Dendritic cell treated with granulocyte-macrophage colony-stimulating factor and Interleukin-4, amounts not matched to agents 40 ng/mL and 50 ng/mL, for 4 days (primary cell): ENCODE data around the gene GNAQ.

Source experiments
- H3K27ac Mint-ChIP-seq: one replicate; pipeline ENCODE4 v1.8.0; 2022; ENCODE audit warnings: mild to moderate bottlenecking, mixed read lengths
- H3K27me3 Mint-ChIP-seq: one replicate; pipeline ENCODE4 v1.8.0; 2022; ENCODE audit warnings: mild to moderate bottlenecking, mixed read lengths
- H3K36me3 Mint-ChIP-seq: one replicate; pipeline ENCODE4 v1.8.0; 2022; ENCODE audit warnings: low read depth, mixed read lengths
- H3K4me1 Mint-ChIP-seq: one replicate; pipeline ENCODE4 v1.8.0; 2022; ENCODE audit warnings: low read depth, mixed read lengths
- H3K4me3 Mint-ChIP-seq: one replicate; pipeline ENCODE4 v1.8.0; 2022; ENCODE audit warnings: mild to moderate bottlenecking, moderate library complexity, mixed read lengths
- H3K9me3 Mint-ChIP-seq: one replicate; pipeline ENCODE4 v1.8.0; 2022; ENCODE audit warnings: mixed read lengths
- intact Hi-C: fragments of 100-400 bp; cut with micrococcal nuclease; formaldehyde crosslinking; loops from one replicate; pipeline ENCODE4 v1.15.0; 2022

GNAQ gene

DNA sequence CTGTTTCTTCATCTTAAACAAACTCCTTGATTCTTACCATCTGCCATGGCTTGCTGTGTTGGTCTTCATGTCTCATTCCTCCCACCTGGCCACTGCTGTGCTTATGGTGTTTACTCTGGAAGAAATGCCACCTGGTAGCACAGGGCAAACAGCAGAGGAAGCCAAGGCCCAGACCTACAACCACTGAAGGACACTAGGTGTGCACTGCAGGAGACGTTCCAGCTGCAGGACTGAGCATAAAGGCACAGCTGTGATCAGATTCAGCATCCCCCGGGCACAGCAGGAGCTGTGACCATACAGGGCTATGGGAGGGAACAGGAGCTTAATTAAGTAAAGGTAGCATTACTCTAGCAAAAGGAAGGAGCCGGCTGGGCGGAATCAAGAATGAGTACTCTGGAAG, 12.6 kb upstream of the GNAQ start:
- intact Hi-C loops, result no loop called here
- Mint-ChIP-seq H3K27me3 (no peaks in the 10 kb centered on the region), H3K27ac (no peak overlapping the region), H3K9me3 (no peaks in the 10 kb centered on the region), H3K4me1 (peaks cover 5% of the 10 kb centered on the region), H3K36me3 (no peaks in the 10 kb centered on the region), H3K4me3 (no peak overlapping the region)

DNA sequence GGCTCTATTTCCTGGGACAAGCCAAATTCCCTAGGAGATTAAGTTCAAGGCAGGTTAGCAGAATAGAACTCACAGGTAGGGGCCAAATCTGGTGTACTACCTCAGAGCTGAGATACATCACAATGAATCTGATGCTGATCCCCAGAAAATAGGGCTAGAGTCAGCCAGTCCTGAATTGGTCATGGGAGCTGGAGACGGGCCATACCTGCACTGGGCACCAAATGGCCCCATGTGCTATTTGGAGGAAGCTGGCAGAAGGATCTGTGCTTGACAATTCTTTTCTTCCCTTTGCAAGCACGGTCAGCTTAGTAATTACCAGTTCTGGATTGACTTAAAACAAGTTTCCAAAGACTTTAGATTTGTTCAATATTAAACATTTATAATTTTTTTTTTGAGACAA, 10.4 kb upstream of the GNAQ start:
- intact Hi-C loops, result no loop called here
- Mint-ChIP-seq H3K27ac (no peak overlapping the region), H3K9me3 (no peaks in the 10 kb centered on the region), H3K27me3 (no peaks in the 10 kb centered on the region), H3K36me3 (no peaks in the 10 kb centered on the region), H3K4me3 (no peak overlapping the region), H3K4me1 (peaks cover 18% of the 10 kb centered on the region)

DNA sequence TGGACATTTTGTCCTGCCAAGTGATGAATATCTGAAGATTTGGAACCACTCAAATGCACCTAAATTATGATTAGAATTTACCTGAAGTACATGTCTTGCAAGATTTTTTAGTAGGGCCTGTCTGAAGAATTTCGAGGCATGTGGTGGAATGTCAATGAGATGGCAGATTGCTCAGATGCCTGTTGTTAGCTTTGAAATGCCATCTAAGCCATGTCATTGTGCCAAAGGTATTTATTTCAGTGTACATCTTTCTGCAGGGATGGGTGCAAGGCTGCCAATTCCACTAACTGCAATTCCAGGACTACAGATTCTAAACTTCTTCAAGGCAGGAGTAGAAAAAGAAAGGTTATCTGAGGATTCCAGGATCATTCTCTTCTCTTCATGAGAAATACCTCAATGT, 9.1 kb upstream of the GNAQ start:
- intact Hi-C loops, result no loop called here

DNA sequence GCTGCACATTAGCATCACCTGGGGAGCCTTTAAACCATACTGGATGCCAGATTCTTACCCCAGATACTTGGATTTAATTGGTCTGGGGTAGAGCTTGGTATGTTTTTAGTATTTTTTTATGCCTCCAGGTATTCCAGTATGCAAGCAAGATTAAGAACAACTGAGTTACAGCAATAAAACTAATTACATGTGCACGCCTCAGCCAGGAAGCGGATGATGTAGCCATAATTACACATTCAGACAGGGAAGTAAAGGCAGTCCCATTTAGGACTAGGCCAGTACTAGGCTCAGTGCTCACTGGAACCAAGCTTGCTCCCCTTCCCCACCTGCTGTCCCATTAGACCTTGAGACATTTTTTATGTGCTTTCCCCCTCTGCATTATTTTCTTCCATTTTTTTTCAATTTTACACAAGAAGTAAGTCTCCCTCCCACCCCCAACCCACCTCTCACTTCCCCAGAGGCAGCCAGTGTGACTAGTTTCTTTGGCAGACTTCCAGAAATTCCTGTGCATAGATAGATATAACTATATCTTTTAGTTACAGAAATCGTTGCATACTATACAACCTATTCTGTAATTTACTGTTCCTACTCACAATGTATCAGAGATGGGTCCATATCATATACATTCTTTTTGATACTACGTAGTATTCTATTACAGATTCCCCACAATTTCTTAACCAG, 7.1 kb upstream of the GNAQ start:
- intact Hi-C loops, result no loop called here
- Mint-ChIP-seq H3K9me3 (no peaks in the 10 kb centered on the region), H3K36me3 (no peaks in the 10 kb centered on the region), H3K27me3 (no peaks in the 10 kb centered on the region), H3K4me3 (no peak overlapping the region), H3K27ac (no peak overlapping the region), H3K4me1 (peaks cover 34% of the 10 kb centered on the region)

More for the DNA sequence above, 9.1 kb upstream of the GNAQ start:
- Mint-ChIP-seq H3K27me3 (no peaks in the 10 kb centered on the region), H3K4me1 (peaks cover 19% of the 10 kb centered on the region), H3K4me3 (no peak overlapping the region), H3K27ac (no peak overlapping the region), H3K9me3 (no peaks in the 10 kb centered on the region), H3K36me3 (no peaks in the 10 kb centered on the region)

DNA sequence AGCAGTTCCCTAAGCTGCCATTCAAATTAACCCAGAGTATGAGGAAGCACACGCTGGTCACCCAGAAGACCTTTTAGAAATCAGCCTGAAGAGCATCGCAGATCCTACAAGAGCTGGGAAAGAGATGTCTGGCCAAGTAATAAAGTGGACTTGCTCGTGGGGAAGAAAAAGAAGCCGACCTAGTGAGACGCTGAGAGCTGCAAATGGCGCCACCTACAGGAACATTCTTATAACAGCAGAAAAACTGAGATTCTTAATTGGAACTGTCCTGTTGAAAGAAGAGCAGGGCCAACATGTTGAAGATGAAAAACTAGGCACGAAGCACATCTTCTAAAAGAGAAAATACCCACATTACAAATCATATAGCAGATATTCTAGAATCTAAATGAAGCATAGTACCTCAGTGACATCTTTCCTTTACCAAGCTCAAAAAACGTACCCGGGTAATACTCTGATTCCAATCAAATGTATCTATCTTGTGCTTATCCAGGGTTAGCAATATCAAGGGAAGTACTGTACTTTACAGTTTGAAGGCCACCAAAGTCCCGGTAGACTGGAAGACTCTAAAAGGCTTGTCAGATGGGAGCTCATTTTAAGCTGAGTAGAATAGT, 3.9 kb upstream of the GNAQ start:
- Mint-ChIP-seq H3K4me1 (peaks cover 48% of the 10 kb centered on the region), H3K27me3 (no peaks in the 10 kb centered on the region), H3K9me3 (no peaks in the 10 kb centered on the region), H3K4me3 (no peak overlapping the region), H3K36me3 (peaks cover 6% of the 10 kb centered on the region), H3K27ac (peak overlapping the region; percentile 61)
- intact Hi-C loops, result loop anchor here (2.0 kb wide), 2 partner anchors 59 to 85 kb away; no protein-coding TSS in a partner anchor

DNA sequence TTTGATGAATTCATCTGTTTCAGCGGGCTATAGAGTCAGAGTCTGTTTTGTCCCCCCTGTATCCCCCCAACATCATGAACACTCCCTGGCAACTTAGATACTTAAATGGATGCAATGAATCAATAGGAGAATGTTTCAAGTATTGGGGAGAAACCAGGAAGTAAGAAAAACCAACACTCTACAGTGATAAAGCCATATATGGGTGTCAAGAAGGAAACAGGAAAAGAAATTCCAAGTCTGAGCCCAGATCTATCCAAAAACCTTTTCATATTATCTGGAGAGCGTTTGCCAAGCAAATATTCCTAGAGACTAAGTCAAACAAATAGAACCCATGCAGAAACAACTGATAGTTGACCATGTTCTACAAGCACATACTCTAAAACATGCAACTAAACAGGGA, 2.3 kb upstream of the GNAQ start:
- no peaks in the 10 kb centered on the region for H3K27me3 Mint-ChIP-seq
- H3K9me3 Mint-ChIP-seq, result no peaks in the 10 kb centered on the region
- intact Hi-C loops, result loop anchor here (2.0 to 5.0 kb wide), 4 partner anchors 57 to 172 kb away; no protein-coding TSS in a partner anchor
- H3K4me1 Mint-ChIP-seq, result peaks cover 58% of the 10 kb centered on the region
- H3K36me3 Mint-ChIP-seq, result peaks cover 20% of the 10 kb centered on the region
- no peak overlapping the region for H3K27ac Mint-ChIP-seq
- H3K4me3 Mint-ChIP-seq, result no peak overlapping the region

DNA sequence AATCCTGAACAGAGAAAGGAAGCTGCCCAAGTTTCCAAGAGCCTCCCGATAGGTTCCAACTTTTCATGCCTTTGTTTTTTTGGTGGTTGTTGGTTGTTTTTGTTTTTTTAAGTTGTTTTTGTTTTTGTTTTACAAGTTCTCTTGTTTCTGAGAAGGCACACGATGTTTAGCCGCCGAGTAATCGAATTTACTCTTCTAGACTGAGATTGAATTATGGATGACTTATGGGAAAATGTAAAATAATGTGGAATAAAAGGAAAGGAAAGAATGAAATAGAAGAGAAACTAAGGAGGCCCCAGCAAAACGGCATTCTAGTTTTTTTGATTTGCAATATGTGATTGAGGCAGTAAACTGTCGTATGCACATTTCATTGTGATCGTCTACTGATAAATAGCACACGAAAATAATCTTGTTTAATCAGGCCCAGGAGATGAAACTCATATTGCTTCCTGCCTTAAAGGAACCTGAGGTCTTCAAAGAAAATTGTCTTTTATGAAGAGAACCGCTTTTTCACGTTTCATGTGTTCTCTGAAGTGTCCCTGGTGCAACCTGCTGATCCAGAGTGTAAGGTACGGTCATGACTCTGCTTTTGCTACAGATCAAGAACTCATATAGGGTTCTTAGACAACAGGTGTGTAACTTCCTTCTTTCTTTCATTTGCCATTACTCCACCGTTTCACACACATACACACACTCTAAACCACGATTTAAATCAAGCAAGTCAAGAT, 1.3 kb upstream of the GNAQ start:
- Mint-ChIP-seq H3K27ac (peak overlapping the region; percentile 91), H3K36me3 (peaks cover 20% of the 10 kb centered on the region), H3K27me3 (no peaks in the 10 kb centered on the region), H3K9me3 (no peaks in the 10 kb centered on the region), H3K4me1 (peaks cover 52% of the 10 kb centered on the region), H3K4me3 (peak overlapping the region; percentile 80)
- intact Hi-C loops, result loop anchor here (5.0 kb wide), 2 partner anchors 86 to 171 kb away; no protein-coding TSS in a partner anchor

DNA sequence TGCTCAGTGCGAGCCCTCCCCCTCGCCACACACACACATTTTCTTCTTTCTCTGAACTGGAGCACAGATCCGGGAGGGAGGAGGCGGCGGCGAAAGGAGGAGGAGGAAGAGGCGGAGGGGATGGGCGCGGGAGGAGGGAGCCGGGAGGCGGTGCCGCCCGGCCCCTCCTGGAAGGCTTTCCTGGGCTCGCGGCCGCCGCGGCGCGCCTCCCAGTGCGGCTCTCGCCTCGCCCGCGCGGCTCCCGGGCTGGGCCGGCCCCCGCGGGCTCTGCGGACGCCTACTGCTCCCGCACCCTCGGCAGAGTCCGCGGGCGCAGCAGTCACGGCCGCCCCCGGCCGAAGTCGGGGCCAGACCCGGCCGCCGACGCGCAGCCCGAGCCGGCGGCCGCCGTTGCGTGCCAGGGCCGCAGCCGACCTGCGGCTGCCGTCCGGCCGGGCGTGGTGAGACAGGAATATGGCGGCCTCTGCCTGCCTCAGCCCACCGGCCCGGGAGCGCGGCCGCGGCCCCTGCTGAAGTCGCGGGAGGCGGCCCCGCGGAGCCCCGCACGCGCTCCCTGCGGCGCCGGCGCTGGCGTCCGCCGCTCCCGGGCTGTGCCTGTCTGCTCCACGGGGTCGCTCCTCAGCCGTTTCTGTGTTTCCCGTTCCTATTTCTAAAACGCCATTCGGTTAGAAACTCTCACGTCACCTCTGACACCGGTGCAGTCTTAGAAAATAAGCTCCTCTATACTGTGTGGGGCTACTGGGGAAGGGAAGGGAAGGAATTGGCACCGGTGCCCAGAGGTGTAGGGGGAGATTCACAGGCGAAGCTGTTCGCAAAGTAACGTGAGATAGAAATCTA, 500 bp upstream of the GNAQ start:
- H3K4me1 Mint-ChIP-seq, result peaks cover 56% of the 10 kb centered on the region
- no peaks in the 10 kb centered on the region for H3K27me3 Mint-ChIP-seq
- H3K27ac Mint-ChIP-seq, result peak overlapping the region; percentile 91
- intact Hi-C loops, result loop anchor here (5.0 kb wide), 2 partner anchors 85 to 170 kb away; no protein-coding TSS in a partner anchor
- H3K36me3 Mint-ChIP-seq, result peaks cover 24% of the 10 kb centered on the region
- no peaks in the 10 kb centered on the region for H3K9me3 Mint-ChIP-seq
- H3K4me3 Mint-ChIP-seq, result peak overlapping the region; percentile 86

DNA sequence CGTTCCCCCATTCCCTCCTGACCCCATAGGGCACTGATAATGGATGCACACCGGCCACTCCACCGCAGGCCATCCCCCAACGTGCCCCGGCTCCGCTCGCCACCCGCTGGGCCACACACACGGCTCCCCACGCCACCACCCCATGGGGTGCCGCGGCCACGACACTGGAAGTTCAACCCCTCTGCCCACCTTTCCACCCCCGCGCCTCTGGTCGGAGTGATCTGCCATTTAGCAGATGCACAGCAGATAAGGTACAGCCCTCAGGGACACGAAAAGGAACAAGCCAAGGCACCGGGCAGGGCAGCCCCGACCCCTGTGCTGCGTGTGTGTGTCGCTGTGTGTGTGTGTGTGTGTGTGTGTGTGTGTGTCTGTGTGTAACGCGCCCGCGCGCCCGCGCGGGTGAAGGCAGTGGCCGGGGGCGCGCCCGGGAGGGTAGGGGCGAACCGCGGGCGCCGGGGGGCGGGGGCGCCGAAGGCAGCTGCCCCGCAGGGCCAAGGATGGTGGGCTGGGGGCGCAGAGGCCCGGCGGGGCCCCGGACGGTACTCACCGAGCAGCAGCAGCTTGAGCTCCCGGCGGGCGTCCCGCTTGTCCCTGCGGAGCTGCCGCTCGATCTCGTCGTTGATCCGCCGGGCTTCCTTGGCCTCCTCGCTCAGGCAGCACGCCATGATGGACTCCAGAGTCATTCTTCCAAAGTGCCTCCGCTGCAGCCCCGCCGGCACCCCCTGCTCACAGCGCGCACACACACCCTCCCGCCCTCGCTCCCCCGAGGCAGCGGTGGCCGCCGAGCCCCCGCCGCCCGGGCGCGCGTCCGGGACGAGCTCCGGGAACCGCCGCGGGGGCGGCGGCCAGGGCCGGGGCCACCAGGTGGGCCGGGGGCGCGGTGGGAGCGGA, 813 bp downstream of the GNAQ start:
- H3K9me3 Mint-ChIP-seq, result no peaks in the 10 kb centered on the region
- H3K27me3 Mint-ChIP-seq, result no peaks in the 10 kb centered on the region
- H3K4me1 Mint-ChIP-seq, result peaks cover 56% of the 10 kb centered on the region
- H3K27ac Mint-ChIP-seq, result peak overlapping the region; percentile 91
- H3K4me3 Mint-ChIP-seq, result peak overlapping the region; percentile 93
- H3K36me3 Mint-ChIP-seq, result peaks cover 24% of the 10 kb centered on the region
- intact Hi-C loops, result loop anchor here (5.0 kb wide), 2 partner anchors 83 to 168 kb away; no protein-coding TSS in a partner anchor

DNA sequence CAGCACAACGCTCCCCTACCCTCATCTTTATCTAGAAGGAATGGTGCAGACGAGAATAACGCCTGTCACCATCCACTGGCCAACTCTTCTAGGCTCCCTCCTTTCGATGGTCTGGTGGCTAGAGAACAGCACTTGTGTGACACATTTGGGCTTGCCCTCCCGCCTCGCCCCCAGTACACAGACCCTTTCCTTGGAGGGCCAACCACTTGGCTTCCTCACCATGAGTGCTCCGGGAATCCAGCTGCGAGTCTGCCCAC, 1.4 kb downstream of the GNAQ start:
- peak overlapping the region; percentile 93 for H3K4me3 Mint-ChIP-seq
- H3K36me3 Mint-ChIP-seq, result peaks cover 24% of the 10 kb centered on the region
- peak overlapping the region; percentile 91 for H3K27ac Mint-ChIP-seq
- peaks cover 56% of the 10 kb centered on the region for H3K4me1 Mint-ChIP-seq
- no peaks in the 10 kb centered on the region for H3K27me3 Mint-ChIP-seq
- intact Hi-C loops, result loop anchor here (5.0 kb wide), 2 partner anchors 83 to 168 kb away; no protein-coding TSS in a partner anchor
- H3K9me3 Mint-ChIP-seq, result no peaks in the 10 kb centered on the region

DNA sequence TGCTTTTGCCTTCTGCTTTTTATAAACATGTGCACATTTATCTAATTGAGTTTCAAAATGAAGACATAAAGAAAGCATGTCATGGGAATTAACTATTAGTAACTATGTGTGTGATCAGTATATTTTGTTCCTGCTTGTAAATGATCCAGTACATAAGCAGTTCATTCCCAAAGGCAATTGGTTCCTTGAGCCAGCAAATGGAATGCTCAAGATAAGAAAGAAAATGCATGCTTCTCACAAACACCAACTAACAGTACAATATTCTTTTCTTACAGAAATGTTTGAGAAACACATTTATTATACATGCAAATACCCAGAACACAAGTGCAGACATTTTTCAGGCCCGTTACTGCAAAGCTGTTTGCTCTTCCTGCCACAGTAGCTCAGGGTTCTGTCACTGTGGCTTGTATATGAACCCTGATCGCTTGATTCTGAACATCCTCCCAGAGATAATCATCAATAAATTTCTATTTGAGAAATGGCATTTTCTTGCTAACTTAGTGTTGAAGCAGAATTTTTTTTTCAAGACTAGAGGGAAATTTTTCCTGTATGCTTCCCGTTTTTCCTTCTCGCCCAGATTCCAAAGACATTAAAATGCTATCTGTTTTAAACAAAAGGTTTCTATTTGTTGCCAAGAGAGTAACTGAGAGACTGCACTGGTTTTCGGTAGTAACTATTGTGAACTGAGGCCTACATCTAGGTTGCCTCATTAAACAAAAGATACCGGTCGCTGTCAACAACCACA, 1.9 kb downstream of the GNAQ start:
- Mint-ChIP-seq H3K27me3 (no peaks in the 10 kb centered on the region), H3K27ac (peak overlapping the region; percentile 91), H3K4me3 (peak overlapping the region; percentile 93), H3K36me3 (peaks cover 24% of the 10 kb centered on the region), H3K9me3 (no peaks in the 10 kb centered on the region), H3K4me1 (peaks cover 53% of the 10 kb centered on the region)
- intact Hi-C loops, result loop anchor here (5.0 kb wide), 2 partner anchors 82 to 167 kb away; no protein-coding TSS in a partner anchor

DNA sequence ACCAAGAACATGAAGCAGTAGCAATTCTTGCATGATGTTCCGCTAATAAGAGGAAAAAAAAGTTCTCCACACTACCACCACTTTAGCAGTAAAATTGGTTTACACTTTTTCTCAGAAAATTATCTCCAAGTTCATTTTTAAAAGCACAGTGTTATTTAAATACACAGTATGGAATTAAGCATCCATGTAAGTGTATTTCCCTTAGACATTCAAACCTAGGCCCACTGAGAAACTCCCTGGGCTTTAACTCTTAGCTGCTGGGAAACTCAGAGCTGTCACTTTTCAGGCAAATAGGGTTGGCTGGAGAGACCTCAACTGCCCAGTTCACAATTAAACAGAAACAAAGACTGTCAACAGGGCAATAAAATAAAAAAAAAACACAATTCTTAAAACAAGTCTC, 2.7 kb downstream of the GNAQ start:
- H3K4me1 Mint-ChIP-seq, result peaks cover 52% of the 10 kb centered on the region
- H3K27me3 Mint-ChIP-seq, result no peaks in the 10 kb centered on the region
- intact Hi-C loops, result no loop called here

More for the DNA sequence above, 2.7 kb downstream of the GNAQ start:
- H3K36me3 Mint-ChIP-seq, result peaks cover 24% of the 10 kb centered on the region
- H3K4me3 Mint-ChIP-seq, result peak overlapping the region; percentile 93
- peak overlapping the region; percentile 91 for H3K27ac Mint-ChIP-seq
- H3K9me3 Mint-ChIP-seq, result no peaks in the 10 kb centered on the region
